Cerebellar nuclear complex (tissue), 1 donor: ENCODE measurements around the gene TAPBP.
"Not testable (repeated sequence)": the region's sequence is repeated elsewhere in the genome, so short reads cannot be mapped to it uniquely, and the experiment has no call there.

ENCODE experiments used
- DNase-seq, 2 experiments: peaks; one replicate each; lab custom pipeline; 2025; lab: John Stamatoyannopoulos, UW

Gene TAPBP

DNA sequence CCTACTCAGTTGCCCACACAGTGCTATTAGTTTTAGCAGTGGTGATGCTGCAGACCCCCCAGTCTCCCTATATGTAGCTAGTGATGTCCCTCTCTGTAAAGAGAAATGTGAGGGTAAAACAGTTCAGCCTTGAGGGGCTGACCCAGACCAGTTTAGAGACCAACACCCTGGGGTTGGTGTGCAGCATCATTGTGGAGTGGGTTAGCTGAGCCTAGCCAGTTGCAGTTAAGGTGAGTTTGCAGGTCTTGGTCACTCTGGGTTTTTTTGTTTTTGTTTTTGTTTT, 37.4 kb downstream of the TAPBP start:
- DNase-seq: no peak

DNA sequence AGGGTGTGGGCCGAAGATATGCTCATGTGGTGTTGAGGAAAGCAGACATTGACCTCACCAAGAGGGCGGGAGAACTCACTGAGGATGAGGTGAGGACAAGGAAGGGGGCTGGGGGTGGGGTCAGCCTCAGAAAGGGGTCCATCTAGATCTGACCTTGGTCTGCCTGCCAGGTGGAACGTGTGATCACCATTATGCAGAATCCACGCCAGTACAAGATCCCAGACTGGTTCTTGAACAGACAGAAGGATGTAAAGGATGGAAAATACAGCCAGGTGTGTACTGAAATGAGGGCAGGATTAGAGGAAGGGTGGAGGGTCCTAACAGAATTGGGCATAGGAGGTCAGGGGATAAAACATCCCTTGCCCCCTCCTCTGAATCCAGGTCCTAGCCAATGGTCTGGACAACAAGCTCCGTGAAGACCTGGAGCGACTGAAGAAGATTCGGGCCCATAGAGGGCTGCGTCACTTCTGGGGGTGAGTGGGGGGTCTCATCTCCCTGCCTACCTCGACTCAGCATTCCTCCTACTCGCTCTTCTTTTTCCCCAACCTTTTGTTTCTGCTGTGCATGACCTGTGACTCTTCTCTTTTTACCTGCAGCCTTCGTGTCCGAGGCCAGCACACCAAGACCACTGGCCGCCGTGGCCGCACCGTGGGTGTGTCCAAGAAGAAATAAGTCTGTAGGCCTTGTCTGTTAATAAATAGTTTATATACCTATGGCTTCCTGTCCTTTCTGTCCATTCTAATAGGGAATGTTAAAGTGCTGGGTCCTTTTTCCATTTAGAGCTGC, 37.9 kb downstream of the TAPBP start:
- not testable (repeated sequence) for DNase-seq

DNA sequence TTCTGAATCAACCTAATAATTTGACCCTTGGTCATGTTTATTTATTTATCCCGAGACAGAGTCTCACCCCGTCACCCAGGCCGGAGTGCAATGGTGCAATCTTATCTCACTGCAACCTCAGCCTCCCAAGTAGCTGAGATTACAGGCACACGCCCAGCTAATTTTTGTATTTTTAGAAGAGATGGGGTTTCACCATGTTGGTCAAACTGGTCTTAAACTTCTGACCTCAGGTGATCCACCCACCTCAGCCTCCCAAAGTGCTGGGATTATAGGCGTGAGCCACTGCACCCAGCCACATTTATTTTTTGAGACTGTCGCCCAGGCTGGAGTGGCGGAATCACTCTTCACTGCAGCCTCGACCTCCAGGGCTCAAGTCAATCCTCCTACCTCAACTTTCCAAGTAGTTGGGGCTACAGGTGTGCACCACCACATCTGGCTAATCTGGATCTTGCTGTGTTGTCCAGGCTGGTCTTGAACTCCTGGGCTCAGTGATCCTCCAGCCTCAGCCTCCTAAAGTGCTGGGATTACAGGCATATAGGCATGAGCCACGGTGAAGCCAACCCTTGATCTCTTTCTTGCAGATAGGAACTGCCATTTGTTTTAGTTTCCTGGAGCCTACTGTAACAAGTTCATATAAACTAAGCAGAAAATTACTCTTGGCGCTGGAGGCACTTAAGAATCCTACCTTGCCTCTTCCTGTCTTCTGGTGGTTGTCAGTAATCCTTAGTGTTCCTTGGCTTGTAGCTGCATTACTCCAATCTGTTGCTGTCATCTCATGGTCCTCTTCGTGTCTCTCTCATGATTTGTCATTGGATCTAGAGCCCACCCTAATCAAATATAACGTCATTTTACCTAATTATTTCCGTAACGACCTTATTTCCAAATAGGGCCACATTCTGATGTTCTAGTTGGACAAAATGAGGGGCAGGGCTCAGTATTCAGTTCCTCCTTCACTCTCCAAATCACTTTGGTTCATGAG, 39.7 kb downstream of the TAPBP start:
- DNase-seq: no peak

DNA sequence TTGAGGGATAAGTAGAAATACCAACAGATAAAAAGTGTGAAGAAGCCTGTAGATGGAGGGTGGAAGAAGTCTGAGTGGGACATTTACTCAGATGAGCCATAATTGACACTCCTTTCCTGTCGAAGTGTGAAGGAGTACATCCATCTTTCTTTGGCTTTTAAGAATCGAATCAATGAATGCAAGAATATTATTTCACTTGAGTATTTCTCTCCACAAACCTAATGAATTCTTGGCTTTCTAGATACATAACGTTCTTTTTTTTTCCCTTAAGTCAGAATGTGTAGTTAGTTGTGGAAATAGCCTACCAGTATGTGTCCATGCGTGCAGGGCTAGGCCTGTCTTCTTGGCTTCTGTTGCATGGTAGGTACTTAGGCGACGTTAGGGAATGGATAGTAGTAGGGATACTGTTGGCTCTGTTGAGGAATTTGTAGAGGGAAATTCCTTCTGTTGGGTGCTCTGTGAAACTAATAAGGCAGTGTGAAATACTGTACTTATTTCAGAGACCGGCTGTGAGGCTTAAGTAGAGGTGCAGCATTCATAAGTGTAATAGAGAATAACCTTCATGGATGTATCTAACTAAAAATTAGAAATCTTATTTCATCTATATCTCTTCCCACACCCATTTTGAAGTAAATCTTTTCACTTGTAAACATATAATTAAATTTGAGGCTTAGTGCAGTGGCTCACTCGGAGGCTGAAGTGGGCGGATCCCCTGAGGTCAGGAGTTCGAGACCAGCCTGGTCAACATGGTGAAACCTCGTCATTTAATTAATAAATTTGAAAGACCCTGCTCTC, 40.6 kb downstream of the TAPBP start:
- no peak for DNase-seq

- DNase-seq: no peak
These were observed 41.4 kb downstream of the TAPBP start for GRCh38 chr6:33272275-33273128.

DNA sequence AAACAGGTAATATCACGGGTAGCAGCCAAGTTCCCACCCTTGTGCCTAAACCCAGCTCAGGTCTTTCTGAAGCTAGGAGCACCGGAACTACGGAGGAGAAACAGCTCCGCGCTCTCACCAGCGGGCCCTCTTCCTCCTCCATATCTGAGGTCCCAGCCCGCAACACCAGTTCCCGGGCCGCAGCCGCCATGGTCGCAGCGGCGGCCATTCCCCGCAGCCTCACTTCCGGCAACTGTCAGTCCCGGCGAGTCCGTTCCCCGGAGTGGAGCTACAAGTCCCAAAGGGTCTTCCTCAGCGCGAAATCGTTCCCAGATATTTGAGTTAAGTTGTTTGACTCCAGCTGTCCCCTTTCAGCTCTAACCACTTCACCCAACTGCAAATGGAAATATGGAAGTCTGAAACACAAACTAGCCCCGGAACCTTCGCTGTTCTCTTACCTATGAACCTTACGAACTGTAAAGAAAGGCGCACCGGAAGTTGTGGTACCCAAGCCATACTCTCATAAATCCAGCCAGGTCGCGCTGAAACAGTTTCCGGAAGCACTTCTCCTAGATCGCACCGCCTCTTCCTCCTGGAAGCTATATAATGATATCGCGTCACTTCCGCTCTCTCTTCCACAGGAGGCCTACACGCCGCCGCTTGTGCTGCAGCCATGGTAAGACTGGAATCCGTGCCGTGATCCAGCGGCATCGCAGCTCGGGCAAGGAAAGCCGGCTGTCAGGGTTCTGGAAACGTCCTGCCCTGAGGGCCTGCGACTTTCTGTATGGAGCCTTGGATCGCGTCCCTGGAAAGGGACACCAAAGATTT, 42.2 kb downstream of the TAPBP start, which contains the start of the genes RPS18 and VPS52:
Gene RPS18 (plus strand): TSS at position 608 of the 807 bp plus-strand sequence. CDS start 45 bp downstream, at position 653.
Gene VPS52 (minus strand): TSS at position 409 of the 807 bp plus-strand sequence. CDS start 201 bp downstream, at position 208.
- peak; percentile 76 to 81 for DNase-seq

- no peak for DNase-seq
These were observed 42.8 kb downstream of the TAPBP start for GRCh38 chr6:33271117-33271467.

DNA sequence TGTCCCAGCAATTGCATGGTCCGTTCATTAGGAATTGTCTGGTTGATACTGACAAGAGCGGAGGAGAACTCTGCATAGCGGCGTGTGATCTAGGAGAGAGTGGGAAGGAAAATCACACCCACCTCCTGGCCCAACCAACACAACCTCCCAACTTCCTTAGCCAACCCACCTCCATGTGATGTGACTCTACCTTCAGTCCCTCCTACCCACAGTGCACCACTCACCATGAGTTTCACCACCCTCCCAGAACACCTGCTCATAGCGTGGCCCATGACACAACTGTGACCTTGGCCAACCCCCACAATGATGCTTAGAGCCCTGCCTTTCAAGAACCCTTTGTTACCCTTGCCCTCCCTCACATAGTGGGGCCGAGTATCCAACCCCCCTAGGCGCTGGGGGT, 49.9 kb downstream of the TAPBP start:
- DNase-seq: no peak

DNA sequence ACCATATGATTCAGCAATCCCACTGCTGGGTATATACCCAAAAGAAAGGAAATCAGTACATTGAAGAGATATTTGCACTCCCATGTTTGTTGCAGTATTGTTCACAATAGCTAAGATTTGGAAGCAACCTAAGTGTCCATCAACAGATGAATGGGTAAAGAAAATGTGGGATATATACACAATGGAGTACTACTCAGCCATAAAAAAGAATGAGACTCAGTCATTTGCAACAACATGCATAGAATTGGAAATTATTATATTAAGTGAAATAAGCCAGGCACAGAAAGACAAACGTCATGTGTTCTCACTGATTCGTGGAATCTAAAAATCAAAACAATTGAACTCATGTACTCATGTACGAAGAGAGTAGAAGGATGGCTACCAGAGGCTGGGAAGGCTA, 51.4 kb downstream of the TAPBP start:
- not testable (repeated sequence) for DNase-seq

- no peak for DNase-seq
These were observed 54.8 kb downstream of the TAPBP start for GRCh38 chr6:33259032-33259431.

GRCh38 chr6:33254591-33254990, 59.3 kb downstream of the TAPBP start:
- no peak for DNase-seq

DNA sequence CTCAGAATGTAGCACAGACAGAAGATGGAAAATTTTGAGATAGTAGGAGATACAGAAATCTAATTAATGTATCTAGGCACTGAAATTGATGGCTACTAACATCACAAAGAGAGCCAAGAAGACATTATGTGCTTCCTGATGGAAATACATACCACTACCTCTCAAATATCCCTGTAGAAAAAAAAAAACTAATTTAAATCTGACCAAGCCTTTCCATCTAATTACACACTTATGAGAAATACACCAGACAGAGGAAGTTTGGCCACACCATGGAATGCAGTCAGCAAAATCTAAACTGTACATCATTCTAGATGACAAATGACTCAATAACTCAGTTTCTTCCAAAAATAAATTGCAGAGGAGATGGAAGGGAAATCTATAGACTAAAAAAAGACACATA, 61.1 kb downstream of the TAPBP start:
- DNase-seq: no peak

GRCh38 chr6:33251395-33252012, 62.4 kb downstream of the TAPBP start:
- no peak for DNase-seq

DNA sequence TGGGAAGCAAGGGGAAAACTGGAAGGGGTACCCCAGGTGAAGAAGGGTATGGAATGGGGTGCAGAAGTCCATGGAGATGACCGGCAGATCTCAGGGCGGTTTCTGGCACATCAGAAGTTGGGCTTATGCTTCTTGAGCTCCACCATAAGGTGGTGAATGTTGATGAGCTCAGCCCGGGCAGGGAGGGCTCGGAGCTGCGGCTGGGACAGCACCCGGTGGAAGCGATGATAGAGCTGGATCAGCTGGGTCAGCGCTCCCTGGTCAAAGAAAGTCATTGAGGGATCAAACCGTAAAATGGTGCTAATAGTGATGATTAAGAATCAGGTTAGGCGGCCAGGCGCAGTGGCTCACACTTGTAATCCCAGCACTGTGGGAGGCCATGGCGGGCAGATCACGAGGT, 63.1 kb downstream of the TAPBP start:
- no peak for DNase-seq

- DNase-seq: no peak
These were observed 63.9 kb downstream of the TAPBP start for GRCh38 chr6:33249732-33250630.
